Stimulated activated naive CD8-positive, alpha-beta T cell treated with anti-CD3 and anti-CD28 coated beads, Interleukin-15, amount 100 ng/mL, for 72 hours (primary cell): Measurements from ENCODE around the gene ANP32E.

Source experiments
- ATAC-seq: fragments of 150-1000 bp; cut with Tn5 transposase; 2 replicates; pipeline ENCODE4 v1.10.0; 2021; ENCODE audit warnings: mild to moderate bottlenecking, moderate library complexity
- DNase-seq, 2 donors: peaks; one replicate each; pipeline ENCODE4 v3.0.0; 2021 to 2022
- H3K27ac Mint-ChIP-seq, 2 donors: one replicate each; pipeline ENCODE4 v1.8.0; 2022; ENCODE audit warnings: mild to moderate bottlenecking in 2 of 2, mixed read lengths in 2 of 2, moderate library complexity in 2 of 2
- H3K27me3 Mint-ChIP-seq: one replicate; pipeline ENCODE4 v1.8.0; 2022; ENCODE audit warnings: mixed read lengths
- H3K4me1 Mint-ChIP-seq: one replicate; pipeline ENCODE4 v1.8.0; 2022; ENCODE audit warnings: mild to moderate bottlenecking, mixed read lengths
- H3K4me3 Mint-ChIP-seq, 2 donors: one replicate each; pipeline ENCODE4 v1.8.0; 2022; ENCODE audit warnings: mild to moderate bottlenecking in 2 of 2, mixed read lengths in 2 of 2, moderate library complexity in 1 of 2
- H3K9me3 Mint-ChIP-seq, 2 donors: one replicate each; pipeline ENCODE4 v1.8.0; 2022; ENCODE audit warnings: mixed read lengths in 2 of 2

ANP32E gene

GRCh38 chr1:150235852-150236613 is at the start of gene ANP32E:
TSS of gene ANP32E (minus strand) at chr1:150236112. CDS start at chr1:150235786, 326 bp downstream.
- DNase-seq: peak; percentile 92 to 96
- peak within 1 kb of the TSS in 1 of 2 donors; percentile 98 for H3K27ac Mint-ChIP-seq
- ATAC-seq: peak; percentile 89
- H3K4me1 Mint-ChIP-seq: peaks cover 14% of the 10 kb centered on the region
- no peaks in the 10 kb centered on the region for H3K9me3 Mint-ChIP-seq
- H3K4me3 Mint-ChIP-seq: no peak within 1 kb of the TSS
- no peaks in the 10 kb centered on the region for H3K27me3 Mint-ChIP-seq

- Mint-ChIP-seq H3K27ac (no peak overlapping the region), H3K4me1 (peaks cover 33% of the 10 kb centered on the region)
Observed at GRCh38 chr1:150283260-150283659, 47.3 kb upstream of the ANP32E start.

GRCh38 chr1:150282558-150282958 is 46.6 kb upstream of the ANP32E start:
- Mint-ChIP-seq H3K4me3 (peak overlapping the region; percentile 85 to 99), H3K9me3 (no peaks in the 10 kb centered on the region), H3K27me3 (no peaks in the 10 kb centered on the region), H3K27ac (peak overlapping the region in 1 of 2 donors; percentile 3), H3K4me1 (peaks cover 35% of the 10 kb centered on the region)
- no peak for DNase-seq
- no peak for ATAC-seq

More at GRCh38 chr1:150283260-150283659, 47.3 kb upstream of the ANP32E start:
- Mint-ChIP-seq H3K4me3 (peak overlapping the region; percentile 6 to 12), H3K27me3 (no peaks in the 10 kb centered on the region), H3K9me3 (no peaks in the 10 kb centered on the region)
- DNase-seq (no peak), ATAC-seq (no peak)

DNA sequence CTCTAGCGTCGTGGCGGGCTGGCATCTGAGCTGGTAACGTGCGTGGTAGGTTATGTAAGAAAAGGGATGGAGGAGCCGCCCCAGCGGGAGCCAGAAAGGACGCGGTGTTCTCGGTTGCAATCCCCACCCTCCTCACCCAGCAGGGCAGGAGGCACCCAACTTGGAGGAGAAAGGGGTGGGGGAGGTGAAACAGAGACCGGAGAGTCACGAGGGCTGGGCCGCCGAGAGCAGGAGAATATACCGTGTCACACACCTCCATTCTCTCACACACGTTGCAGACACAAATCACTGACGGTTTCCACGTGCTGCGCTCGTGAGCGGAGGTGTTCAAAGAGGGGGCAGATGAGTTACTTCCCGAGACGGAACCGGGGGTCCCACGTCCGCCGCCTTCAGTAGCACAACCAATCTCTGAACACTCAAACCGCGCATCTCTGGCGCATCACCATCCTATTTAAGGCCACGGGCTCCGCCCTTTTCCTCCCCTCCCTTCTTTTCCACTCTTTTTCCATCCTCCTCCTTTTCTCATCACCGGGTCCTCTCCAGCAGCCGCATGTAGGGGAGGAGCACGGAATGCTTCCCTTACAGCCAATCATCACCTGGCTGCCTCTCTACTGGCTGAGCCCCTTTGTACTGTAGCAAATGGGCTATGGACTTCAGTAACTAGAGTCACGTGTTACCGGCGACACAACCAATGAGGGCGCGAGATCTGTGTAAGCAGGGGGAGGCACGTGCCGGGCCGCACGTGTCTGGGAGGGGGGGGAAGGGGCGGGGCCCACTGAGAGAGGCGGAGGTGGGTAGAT is 46.0 kb upstream of the ANP32E start, which contains the start of gene CIART:
CIART (plus strand) TSS at position 797 of the 800 bp plus-strand sequence. CDS start 714 bp downstream, outside the sequence.
- Mint-ChIP-seq H3K9me3 (no peaks in the 10 kb centered on the region), H3K27me3 (no peaks in the 10 kb centered on the region), H3K4me1 (peaks cover 35% of the 10 kb centered on the region), H3K4me3 (peak within 1 kb of the TSS; percentile 85 to 99), H3K27ac (peak within 1 kb of the TSS; percentile 59 to 95)
- DNase-seq (peak; percentile 69 to 82), ATAC-seq (peak; percentile 98)

DNA sequence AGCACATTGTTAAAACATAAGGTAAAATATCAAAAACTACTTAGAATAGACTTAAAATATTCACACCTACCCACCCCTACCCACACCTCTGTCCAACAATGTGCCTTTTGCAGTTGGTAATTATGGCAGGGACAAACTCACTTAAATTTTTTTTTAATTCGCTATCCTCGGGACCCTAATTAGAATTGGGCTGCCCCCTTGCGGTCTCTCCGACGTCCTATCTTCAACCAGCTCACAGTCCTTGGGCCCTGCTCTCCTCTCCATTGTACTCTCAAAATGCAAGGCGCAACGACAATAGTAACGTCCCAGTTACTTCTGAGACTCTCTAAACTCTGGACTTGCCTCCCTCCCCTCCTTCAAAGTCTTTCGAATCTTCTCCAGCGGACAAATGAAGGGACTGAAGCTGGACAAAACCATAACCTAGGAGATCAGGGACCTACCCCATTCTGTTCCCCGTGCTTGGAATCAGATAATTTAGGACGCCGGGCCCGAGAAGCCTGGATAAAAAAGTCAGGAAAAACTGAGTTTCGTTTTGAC is 45.4 kb upstream of the ANP32E start:
- DNase-seq: peak; percentile 50 to 61
- ATAC-seq: peak; percentile 71
- no peaks in the 10 kb centered on the region for H3K9me3 Mint-ChIP-seq
- H3K4me1 Mint-ChIP-seq: peaks cover 35% of the 10 kb centered on the region
- peak overlapping the region; percentile 59 to 92 for H3K27ac Mint-ChIP-seq
- peak overlapping the region; percentile 85 to 99 for H3K4me3 Mint-ChIP-seq
- no peaks in the 10 kb centered on the region for H3K27me3 Mint-ChIP-seq

DNA sequence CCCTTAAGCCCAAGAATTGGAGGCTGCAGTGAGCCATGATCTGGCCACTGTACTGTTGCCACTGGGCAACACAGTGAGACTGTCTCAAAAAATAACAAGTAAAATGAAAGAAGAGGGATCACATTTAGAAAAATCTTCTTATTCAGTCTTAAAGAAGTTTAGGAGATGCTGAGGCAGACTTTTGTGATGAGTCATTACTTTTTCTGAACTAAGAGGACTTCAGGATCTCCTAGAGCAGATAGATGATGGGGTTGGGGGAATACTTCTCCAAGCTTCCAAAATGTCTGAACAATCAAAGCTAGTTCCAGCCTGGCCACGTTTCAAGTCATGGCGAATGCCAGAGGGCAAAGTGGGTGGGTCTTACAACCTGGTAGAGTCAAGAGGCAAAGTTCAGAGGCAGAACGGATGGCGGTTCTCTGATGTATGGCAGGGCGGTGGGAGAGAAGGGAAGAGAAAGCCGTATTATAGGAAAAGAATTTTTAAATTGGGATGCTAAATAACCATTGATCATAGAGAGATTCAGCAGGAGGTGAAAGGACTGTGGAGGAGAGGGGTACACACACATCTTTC is 44.3 kb upstream of the ANP32E start:
- peaks cover 35% of the 10 kb centered on the region for H3K4me1 Mint-ChIP-seq
- no peaks in the 10 kb centered on the region for H3K9me3 Mint-ChIP-seq
- no peak overlapping the region for H3K4me3 Mint-ChIP-seq
- H3K27ac Mint-ChIP-seq: no peak overlapping the region
- H3K27me3 Mint-ChIP-seq: no peaks in the 10 kb centered on the region
- ATAC-seq (no peak), DNase-seq (no peak)

GRCh38 chr1:150273311-150273710 is 37.4 kb upstream of the ANP32E start:
- no peak overlapping the region for H3K27ac Mint-ChIP-seq
- H3K4me3 Mint-ChIP-seq: no peak overlapping the region
- peaks cover 14% of the 10 kb centered on the region for H3K4me1 Mint-ChIP-seq
- no peak for ATAC-seq
- H3K27me3 Mint-ChIP-seq: no peaks in the 10 kb centered on the region
- H3K9me3 Mint-ChIP-seq: no peaks in the 10 kb centered on the region
- no peak for DNase-seq

DNA sequence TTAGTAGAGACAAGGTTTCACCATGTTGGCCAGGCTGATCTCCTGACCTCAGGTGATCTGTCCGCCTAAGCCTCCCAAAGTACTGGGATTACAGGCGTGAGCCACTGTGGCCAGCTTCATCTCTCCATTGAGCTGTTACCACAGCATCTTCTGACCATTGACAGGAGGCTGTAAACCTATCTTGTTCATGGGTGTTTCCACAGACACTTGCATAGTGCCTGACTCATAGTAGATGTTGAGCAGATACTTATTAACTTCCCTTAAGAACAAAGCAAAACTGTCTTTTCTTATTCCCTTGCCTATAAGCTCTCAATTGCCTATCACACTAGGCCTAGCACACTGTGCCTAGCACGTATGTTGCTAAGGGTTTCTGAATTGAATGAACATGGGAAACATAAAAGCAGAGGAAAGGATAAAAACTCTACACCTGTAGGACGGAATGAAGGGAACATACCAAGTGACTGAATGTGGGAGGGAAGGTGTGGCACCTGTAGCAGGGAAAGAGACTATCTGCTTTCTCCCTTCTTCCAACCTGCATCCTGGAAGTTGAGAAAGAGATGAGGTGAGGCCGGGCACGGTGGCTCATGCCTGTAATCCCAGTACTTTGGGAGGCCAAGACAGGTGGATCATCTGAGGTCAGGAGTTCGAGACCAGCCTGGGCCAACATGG is 35.5 kb upstream of the ANP32E start:
- DNase-seq: no peak
- H3K4me1 Mint-ChIP-seq: peaks cover 28% of the 10 kb centered on the region
- no peak for ATAC-seq
- no peak overlapping the region for H3K27ac Mint-ChIP-seq
- H3K4me3 Mint-ChIP-seq: no peak overlapping the region
- H3K27me3 Mint-ChIP-seq: no peaks in the 10 kb centered on the region
- H3K9me3 Mint-ChIP-seq: no peaks in the 10 kb centered on the region

- no peaks in the 10 kb centered on the region for H3K27me3 Mint-ChIP-seq
Observed at GRCh38 chr1:150269451-150269850, 33.5 kb upstream of the ANP32E start.

DNA sequence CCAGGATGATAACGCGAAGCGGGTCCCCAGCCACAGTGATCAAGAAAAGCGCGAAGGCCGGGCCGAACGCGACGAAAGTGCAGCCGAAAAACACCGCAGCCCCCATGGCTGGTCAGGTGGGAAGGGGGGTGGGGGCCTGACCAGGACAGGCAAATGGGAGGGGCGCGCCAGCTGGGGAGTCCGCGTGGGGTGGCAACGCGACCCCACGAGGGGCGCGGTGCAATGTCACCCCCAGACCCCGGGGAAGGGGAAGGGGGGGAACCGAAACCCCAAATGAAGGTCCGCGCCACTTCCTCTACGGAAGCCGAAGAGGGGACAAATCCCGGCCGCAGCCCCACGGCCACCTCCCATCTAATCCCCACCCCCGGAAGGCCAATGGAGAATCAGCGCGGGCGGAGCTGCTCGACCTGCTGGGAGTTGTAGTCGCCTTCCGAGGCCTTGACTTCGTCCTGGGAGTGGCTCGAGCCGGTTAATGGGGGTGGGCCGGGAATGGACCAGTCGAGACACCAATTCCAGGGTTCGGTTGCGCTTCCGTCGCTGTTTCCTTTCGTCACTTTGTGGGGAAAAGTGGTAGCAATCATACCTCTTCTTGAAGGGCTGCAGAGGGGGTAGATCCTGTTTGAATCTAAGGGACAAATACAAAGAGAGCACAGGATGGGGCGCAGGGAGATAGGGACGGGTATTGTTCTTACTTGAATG is 32.9 kb upstream of the ANP32E start, which contains the start of gene APH1A:
APH1A (minus strand) TSS at position 312 of the 699 bp plus-strand sequence; CDS start at position 106, 206 bp downstream.
- Mint-ChIP-seq H3K27me3 (no peaks in the 10 kb centered on the region), H3K27ac (peak within 1 kb of the TSS; percentile 98 to 99), H3K4me1 (peaks cover 36% of the 10 kb centered on the region), H3K4me3 (peak within 1 kb of the TSS; percentile 93 to 97), H3K9me3 (no peaks in the 10 kb centered on the region)
- DNase-seq (peak; percentile 88 to 95), ATAC-seq (peak; percentile 97)

More at GRCh38 chr1:150269451-150269850, 33.5 kb upstream of the ANP32E start:
- DNase-seq: no peak
- peaks cover 36% of the 10 kb centered on the region for H3K4me1 Mint-ChIP-seq
- no peak for ATAC-seq
- H3K4me3 Mint-ChIP-seq: peak overlapping the region; percentile 93 to 97
- peak overlapping the region; percentile 98 to 99 for H3K27ac Mint-ChIP-seq
- no peaks in the 10 kb centered on the region for H3K9me3 Mint-ChIP-seq

DNA sequence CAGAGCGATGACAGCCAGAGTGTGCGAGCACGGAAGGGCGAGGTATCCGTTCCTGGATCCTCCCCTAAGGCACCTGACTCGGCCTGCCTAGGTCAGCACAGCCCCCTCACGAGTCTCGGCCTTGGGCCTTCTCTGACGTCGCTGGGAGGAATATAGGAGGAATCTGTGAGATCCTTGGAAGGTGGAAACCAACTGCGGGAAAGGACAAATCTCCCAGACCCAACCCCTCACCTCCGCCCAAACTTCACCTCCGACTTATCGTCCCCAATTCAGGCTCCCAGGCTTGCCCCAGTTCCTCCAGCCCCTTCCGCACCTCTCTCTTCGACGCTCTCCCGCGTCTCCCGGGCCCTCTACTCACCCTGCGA is 32.4 kb upstream of the ANP32E start:
- peak overlapping the region; percentile 93 to 97 for H3K4me3 Mint-ChIP-seq
- H3K9me3 Mint-ChIP-seq: no peaks in the 10 kb centered on the region
- ATAC-seq: peak; percentile 65
- DNase-seq: peak; percentile 23 to 48
- H3K4me1 Mint-ChIP-seq: peaks cover 36% of the 10 kb centered on the region
- peak overlapping the region; percentile 98 to 99 for H3K27ac Mint-ChIP-seq
- H3K27me3 Mint-ChIP-seq: no peaks in the 10 kb centered on the region

DNA sequence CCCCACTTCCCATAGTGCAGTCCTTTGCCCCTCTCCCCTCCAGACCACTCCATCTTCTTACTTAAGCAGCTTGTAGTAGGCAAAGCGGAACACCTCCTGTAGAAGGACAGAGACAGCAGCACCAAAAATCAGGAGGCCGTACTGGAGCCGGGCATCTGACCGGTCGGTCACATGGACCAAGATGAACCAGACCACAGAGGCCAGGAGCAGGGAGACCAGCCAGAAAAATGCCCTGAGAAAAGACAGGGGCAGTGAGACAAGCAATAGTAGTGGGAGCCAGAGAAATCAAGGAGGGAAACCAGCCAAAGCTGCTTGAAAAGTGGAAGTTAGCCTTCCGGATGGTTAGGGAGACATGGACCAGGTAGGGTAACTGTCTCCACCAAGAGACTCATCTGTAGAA is 32.0 kb upstream of the ANP32E start:
- no peaks in the 10 kb centered on the region for H3K9me3 Mint-ChIP-seq
- DNase-seq: no peak
- peak overlapping the region; percentile 98 to 99 for H3K27ac Mint-ChIP-seq
- H3K27me3 Mint-ChIP-seq: no peaks in the 10 kb centered on the region
- no peak for ATAC-seq
- H3K4me3 Mint-ChIP-seq: peak overlapping the region; percentile 93 to 97
- H3K4me1 Mint-ChIP-seq: peaks cover 36% of the 10 kb centered on the region

GRCh38 chr1:150263549-150263948 is 27.6 kb upstream of the ANP32E start:
- Mint-ChIP-seq H3K9me3 (no peaks in the 10 kb centered on the region), H3K4me3 (no peak overlapping the region), H3K27me3 (peaks cover 6% of the 10 kb centered on the region), H3K4me1 (peaks cover 24% of the 10 kb centered on the region), H3K27ac (no peak overlapping the region)
- DNase-seq (no peak), ATAC-seq (no peak)
